ENCODE data around the gene TMEM235.

DNA sequence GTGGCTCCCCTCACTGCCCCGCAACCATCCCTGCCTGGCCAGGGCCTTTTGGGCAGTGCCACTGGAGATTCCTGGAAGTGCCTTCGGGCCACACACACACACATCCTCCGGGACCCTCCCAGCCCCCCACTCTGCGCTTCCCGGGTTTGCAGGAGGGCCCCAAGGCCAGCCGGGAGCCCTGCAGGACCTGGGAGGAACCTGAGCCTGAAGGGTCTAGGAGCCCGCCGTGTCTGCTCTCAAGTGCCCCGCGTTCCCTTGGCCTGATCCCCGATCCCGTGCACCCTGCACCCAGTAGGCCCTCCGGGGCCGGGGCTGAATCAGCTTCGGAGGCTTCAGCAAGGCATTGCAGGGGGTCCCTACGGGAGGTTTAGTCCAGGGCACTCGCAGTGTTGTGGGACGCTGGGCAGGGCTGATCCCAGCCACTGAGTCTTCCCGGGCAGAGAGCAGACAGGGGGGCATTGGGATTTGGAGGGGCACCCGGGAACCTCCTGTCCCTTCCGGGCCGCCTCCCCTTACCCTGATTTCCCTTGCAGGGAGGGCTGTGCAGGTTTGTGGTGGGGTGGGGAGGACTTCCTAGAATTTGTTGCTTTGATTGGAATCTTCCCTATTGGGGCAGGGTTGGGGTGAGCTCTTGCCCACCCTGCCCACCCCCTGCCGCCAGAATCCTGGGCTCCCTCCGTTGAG lies 36.9 kb downstream of the TMEM235 start:
- TF ChIP-seq FOXP2 (optimal IDR thresholded peaks at IDR 0.05; ENCODE audit: borderline replicate concordance, extremely low read depth, extremely low read length, insufficient read depth) (no peak), POLR2AphosphoS5 (IDR thresholded peaks at IDR 0.05; ENCODE audit: low read depth, low read length) (no peak), TAF1 (IDR thresholded peaks at IDR 0.05; ENCODE audit: borderline replicate concordance, insufficient read depth, low read length) (no peak)
